GM19397 (cell line): ENCODE results near the gene ST7.

Experiments used
- ATAC-seq: cut with Tn5 transposase; IDR thresholded peaks from one replicate; pipeline ENCODE4 v1.9.1; 2021; ENCODE audit warnings: mild to moderate bottlenecking, moderate library complexity; ENCODE audit not compliant: unreplicated experiment

Gene ST7

DNA sequence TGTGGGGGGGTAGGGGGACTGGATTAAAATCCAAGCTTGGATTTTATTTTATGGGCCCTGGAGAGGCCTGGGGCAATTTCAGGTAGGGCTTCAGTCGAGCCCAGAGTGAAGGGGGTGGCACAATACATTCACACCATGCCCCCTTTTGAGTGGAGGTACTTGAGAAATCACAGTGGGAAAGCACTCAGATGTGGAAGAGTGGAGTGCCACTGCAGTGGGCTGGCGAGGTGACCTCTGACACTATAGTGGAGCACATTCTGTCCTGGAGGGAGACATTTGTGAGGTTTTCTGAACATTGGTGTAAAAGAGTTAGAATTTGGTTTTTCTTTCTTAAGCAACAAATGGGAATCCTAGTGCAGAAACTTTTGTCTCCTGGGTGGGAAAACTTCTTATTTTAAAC, 226.4 kb downstream of the ST7 start:
- ATAC-seq: no peak

DNA sequence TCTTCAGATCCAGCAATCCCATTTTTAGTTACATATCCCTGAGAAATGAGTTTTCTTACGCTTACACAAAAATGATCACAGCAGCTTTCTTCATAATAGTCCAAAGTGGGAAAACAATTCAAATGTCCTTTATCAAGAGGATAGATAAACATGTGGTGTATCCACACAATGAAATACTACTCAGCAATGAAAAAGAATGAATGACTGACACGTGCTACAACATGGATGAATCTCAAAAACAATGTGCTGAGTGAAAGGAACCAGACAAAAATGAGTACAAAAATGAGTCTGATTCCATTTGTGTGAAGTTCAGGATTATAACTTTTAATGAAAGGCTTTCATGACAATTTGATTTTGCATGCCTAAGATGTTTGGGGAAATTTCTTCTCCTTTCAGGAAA, 230.4 kb downstream of the ST7 start:
- ATAC-seq: no peak

DNA sequence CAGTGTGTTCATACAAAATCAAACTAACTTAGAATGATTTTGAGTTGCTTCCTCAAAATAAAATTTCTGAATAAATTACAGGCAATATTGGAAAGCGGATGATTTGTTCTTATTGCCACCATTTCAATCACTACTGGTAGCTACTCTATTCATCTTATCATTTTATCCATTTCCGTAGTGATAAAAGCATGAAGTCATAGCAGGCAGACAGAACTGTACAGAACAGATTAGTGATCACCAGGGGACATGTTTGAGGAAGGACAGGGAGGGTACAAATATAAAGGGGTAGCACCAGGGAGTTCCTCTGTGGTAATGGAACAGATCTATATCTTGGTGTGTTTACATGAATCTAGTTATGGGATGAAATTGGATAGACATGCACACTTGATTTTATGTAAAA, 231.1 kb downstream of the ST7 start:
- no peak for ATAC-seq

DNA sequence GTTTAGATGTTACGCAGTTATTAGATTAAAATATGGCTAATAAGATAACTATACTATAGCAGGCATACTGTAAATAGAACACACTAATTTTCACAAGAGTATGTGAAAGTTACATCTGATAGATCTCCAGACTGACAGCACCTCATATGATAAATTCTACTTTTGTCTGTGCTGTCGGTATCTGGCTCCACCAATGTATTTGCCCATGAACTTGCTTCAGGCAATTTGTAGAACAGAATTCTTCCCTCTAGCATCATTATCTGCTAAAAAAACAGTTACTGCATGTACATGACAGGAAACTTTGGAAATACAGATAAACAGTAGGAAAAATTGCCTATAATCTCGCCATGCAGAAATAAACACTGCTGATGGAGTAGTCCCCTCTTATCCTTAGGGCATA, 231.8 kb downstream of the ST7 start:
- no peak for ATAC-seq

DNA sequence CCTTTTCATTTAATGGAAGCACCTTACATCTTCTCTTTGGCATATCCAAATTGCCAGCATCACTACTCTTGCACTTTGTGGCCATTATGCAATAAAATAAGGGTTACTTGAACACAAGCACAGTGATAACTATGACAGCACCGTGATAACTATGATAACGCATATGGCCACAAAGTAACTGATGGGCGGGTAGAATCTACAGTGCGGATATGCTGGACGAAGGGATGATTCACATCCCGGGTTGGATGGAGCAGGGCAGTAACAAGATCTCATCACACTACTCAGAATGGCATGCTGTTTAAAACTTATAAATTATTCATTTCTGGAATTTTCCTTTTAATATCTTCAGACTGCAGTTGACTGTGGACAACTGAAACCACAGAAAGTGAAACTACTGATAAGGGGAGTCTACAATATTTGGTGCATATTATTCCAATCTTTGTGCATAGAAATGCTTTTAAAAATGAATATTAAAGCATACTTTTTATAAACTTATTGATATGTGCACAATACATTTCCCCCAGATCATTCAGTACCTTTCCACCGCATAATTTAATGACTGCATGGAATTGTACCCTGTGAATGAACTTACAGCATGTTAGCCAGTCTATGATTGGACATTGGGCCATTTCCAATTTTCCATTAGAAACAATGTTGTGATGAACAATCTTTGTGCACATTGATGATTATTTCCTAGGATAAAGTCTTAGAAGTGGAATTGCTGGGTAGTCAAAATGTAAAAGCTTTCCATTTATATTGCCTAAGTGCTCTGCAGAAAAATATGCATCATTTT, 233.1 kb downstream of the ST7 start:
- no peak for ATAC-seq

DNA sequence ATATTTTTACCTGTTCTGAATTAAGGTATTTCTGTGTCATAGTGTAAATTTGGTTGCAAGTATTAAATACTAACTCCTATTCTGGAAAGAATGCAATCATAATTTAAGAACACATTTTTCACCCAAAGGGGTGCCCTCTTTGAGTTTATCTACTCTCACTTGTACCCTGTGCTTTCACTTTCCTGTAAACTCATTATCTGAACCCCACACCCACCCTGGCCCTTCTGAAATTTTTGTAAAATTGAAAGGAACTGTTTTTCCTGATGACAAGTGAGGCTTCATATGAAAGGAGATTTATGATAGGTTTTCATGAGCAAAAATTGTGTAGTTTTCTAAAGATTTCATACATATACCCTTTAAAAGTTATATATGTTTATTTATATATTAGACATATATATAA, 235.1 kb downstream of the ST7 start:
- ATAC-seq: no peak

DNA sequence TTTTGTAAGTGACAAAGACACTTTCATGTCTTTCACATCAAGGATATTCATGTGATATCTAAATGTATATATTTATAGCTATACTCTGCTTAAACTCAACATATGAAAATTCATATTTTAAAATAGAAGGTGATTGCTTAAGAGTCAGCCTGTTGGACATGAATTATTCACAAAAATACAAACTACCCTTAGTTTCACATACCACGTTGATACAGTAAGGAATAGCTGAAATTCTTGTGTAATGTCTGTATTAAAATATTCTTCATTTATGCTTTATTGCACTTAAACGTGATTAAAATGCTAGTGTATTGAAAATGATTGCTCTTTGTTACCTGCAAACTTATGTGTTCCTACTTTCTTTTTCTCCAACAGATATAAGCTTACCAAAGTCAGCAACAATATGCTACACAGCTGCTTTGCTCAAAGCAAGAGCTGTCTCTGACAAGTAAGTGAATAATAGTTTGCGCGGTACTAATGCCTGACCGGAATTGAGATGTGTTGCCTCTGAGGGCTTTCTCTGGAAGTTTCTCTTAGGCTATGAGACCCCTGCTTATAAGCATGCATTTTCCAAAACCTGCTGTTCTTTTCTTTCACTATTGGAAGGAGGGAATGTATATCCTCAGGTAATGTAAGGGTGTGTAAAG, 235.8 kb downstream of the ST7 start:
- no peak for ATAC-seq

DNA sequence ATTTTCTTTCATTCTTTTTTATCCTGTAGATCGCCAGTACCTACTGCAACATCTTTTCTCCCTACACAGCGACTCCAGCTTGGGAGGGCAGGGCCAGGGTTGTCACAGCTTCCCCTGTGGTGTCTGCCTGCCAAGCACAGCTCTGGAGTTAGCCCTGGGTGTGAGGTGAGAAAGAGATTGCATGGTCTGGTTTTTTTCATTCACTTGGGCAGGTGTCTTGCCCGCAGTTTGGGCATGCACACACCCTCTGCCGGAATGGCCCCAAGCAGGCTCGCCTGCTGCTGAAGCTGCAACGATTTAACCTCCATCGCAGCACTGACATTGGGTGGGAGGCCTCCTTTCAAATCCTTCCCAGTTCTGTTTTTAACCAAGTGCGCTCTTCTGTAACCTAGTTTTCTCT, 236.8 kb downstream of the ST7 start:
- ATAC-seq: no peak

DNA sequence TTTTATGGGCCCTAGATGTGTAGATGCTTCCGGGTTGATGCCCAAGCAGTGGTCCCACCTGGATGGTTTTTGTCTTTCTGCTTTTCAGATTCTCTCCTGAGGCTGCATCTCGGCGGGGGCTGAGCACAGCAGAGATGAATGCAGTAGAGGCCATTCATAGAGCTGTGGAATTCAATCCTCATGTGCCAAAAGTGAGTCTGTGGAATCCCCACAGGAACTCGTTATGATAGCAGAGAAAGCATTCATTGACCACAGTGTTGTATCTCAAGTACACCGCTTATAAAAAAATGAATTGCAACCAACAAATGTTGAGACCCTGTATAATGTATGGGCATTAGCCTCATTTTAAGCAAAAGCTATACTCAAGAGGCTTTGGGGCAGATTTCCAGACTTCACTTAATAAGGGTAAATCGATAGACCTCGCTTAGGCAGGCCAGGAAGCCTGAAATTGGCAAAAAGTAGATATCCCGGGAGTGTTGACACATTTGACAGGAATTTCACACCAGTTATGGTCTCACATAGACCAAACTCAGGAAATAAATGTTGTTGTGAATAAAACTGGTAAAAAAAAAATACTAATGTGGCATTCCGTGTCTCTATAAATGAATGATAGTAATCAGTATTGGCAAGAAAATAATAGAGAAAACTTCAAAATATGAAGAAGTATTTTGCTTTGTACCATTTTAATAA, 237.6 kb downstream of the ST7 start:
- ATAC-seq: no peak

DNA sequence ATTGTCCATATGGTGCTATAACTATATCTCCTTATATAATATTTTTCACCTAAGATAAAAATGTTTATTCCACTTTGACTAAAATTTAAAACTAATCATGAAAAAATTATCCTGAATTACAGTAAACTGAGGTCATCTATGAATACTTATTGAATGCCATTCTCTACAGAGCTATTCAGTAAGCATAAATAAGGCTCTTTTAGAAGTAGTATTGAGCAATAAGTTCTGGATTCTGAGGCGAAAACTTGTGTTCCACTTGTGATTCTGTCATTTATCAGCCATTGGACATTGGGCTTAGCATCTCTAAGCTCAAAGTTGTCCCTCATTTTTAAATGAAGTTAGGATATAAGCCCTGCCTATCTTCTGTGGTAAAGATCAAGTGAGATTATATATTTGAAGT, 238.8 kb downstream of the ST7 start:
- no peak for ATAC-seq

DNA sequence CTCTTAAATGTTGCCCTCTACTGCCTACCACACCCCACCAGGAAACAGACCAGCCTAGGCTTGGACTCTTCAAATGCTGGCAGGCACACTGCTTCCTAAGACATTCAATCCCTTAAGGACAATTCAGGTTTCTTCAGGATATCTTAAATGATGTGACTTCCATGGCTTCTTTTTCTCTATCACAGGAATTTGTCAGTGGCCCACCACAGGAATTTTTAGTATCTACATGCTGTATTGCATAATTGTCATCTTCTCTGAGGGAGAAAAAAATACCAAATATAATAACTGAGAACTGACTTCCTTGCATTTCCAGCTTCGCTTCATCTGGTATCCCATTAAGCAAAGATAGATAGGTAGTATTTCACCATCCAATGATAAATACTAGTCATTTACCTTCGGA, 240.3 kb downstream of the ST7 start:
- no peak for ATAC-seq

DNA sequence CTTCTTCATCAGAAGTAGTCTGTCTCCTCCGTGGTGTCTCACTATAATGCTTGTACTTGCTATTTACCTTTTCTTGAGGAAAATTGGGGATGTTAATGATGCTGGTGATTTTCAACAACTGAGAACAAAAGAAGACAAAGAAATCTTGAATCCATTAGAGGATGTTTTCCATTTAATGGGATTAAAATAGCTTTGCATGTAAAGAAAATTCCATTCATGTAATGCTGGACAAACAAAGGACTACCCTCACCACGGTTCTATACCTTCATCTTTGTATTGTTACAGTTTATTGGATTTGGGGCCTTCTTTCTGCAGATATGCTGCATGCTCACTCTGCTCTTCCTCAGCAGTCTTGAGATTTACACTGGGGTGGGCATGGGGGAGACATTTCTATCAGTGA, 241.1 kb downstream of the ST7 start:
- no peak for ATAC-seq

DNA sequence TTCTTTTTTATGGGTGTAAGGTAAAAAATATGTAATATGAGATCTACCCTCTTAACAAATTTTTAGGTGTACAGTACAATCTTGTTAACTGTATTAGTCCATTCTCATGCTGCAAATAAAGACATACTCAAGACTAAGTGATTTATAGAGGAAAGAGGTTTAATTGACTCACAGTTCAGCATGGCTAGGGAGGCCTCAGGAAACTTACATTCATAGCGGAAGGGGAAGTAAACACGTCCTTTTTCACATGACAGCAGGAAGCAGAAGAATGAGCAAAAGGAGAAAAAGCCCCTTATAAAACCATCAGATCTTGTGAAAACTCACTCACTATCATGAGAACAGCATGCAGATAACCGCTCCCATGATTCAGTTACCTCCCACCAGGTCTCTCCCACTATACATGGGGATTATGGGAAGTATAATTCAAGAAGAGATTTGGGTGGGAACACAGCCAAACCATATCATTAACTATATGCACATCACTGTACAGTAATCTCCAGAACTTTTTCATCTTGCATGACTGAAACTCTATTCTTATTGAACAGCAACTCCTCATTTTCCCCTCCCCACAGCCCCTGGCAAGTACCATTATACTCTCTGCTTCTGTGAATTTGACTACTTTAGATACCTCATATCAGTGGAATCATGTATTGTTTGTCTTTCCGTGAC, 242.2 kb downstream of the ST7 start:
- ATAC-seq: no peak

DNA sequence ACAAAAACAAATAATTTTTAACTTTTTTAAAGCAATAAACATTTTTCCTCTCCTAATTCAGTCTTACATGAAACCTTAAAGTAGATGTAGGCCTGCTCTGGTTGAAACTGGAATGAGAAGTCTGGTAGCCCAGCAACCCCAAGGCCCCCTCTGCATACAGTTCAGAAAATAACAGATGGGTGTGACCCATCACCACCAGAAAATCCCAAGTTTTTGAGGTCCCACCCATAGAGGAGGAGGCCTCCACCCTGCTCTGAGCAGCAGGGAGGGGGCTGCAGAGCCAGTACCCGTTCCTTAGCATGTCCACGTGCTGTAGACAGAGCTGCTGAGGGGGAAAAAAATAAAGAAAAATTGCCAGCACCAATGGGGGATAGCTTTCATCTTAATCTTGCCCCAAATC, 246.8 kb downstream of the ST7 start:
- no peak for ATAC-seq

DNA sequence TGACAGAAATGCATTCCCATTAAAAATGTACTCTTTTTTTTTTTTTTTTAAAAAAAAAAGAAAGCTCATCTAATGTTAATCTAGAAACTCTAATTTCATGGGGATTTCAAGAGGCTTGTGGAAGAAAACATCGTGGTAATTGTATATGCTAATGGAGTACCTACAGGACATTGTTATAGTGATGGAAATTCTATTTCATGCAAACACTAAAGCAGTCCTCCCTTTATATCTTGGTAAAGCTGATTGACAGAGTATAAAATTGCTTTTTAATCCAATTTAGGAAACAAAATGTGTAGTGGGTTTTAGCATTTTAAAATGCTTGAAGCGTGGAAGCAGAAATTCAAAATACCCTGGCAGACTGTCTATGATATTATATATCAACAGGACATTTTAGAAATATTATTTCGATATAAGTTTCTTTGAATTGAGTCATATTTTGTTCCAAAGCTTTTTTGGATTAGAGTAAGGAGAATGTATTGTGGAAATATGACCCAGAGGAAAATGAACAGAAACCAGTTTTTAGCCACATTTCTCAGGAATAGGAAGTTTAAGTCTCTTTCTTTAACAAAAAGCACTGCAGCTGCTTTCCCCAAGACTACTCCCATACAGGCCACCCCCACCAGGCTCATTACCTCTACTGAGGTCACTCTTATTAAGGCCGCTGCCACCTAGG, 247.6 kb downstream of the ST7 start:
- ATAC-seq: no peak

DNA sequence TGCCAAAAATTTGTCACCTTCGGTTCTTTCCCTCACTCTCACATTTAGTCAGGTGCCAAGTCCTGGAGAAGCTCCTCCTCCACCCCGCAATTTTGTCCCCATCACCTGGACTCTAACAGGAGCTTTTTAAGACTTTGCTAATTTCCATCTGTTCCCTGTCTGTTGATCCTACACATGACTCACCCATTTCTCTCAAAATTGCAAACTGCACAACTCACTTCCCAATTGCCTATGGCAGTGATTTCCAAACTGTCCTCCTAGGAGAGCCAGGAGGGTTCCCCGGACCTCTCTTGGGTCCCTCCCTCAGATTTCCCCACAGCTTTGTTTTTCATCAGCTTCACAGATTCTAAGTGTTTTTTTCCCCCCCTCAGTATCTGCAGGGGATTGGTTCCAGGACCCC, 249.2 kb downstream of the ST7 start:
- ATAC-seq: no peak

DNA sequence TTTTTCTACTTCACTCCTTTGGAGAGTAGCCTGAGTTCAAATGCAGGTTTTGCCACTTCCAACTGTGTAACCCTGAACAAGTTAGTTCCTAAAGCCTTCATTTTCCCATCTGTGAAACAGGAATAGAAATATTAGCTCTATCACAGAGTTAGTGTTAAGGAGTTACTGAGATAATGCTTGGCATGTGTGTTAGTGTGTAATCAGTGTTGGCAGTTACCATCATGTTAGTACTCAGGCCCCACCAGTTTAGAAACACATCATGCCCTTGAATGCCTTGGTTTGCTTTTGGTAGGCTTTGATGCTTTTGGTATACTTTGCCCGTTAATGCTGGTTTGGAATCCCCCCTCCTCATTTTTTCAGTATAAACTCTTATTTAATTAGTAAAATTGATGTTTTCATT, 249.9 kb downstream of the ST7 start:
- ATAC-seq: no peak

DNA sequence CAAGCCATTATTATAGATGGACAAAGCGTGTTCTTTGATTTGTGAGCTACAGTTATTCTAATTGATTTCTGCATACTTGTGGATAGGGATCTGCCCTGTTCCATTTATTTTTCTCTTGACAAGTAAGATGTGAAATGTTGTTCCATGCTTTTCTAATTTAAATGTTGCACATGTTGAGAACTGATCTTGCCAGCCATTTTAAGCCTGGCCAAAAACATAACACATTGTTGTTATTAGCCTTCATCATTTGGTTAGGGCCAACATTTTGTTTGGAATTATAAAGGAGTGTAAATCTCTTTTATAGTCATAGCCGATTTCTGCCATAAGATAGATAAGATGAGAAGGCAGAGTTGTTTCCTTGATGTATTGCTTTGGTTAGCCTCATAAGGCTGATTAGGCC, 252.6 kb downstream of the ST7 start:
- ATAC-seq: no peak

DNA sequence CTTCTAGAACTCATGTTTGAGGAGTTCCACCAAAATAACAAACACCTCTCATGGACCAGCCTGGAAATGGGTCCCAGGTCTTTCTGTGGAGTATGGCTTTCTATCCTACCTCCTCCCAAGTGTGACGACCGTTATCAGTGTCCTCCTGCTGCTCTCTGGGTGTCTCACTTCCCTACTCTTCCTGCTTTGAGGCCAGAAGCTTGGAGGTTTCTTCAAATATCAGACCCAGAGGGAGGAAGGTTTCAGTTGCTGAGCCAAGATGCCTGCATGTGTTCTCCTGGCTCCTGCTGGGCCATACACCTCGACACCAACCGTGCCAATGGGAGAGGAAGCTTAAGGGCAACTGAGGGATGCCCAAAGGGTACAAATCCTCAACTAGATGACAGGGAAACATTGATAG, 255.0 kb downstream of the ST7 start:
- no peak for ATAC-seq

DNA sequence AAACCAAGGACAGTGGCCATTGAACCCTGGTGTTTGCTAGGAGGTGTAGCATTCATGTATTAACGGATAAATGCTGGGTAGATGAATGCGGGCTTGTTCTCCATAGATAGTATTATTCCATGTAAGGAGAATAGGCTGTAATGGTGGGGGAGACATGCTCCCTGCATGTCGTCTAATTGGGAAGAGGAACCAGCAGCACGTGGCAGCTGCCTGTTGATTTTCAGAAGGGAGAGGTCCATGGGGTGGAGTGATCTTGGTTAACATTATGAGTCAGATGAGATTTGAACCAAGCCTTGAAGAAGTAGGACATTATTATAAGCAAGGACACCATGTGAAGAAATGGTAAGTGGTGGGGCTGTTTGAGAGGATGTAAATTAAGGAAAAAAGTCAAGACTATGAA, 257.1 kb downstream of the ST7 start:
- ATAC-seq: no peak

DNA sequence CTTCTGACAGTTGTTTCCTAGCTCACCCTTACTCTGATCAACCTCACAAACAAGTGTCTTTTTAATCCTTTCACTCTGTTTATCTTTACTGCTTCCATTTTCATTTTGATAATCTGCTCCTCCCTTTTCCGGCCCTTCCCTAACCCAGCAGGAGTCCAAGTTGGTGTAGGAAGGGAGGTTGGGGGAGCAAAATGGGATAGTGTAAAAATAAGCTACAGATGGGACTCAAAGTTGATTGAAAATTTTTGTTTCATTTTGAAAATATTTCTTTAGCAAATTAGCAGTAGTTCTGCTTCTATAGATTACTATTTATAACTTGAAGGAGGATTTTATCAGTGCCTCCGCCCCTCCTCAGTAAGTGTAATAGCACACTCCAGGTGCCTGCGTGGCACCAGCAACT, 257.6 kb downstream of the ST7 start:
- ATAC-seq: no peak
